NCI-H2029 treated with DMSO at 0.1 percent for 48 hours (cell line): ENCODE results near the gene TBC1D16.
"Not testable (repeated sequence)": the region's sequence is repeated elsewhere in the genome, so short reads cannot be mapped to it uniquely, and the experiment has no call there.

Experiments used
- DNase-seq: peaks from one replicate; lab custom pipeline; 2025; lab: John Stamatoyannopoulos, UW

TBC1D16 gene

DNA sequence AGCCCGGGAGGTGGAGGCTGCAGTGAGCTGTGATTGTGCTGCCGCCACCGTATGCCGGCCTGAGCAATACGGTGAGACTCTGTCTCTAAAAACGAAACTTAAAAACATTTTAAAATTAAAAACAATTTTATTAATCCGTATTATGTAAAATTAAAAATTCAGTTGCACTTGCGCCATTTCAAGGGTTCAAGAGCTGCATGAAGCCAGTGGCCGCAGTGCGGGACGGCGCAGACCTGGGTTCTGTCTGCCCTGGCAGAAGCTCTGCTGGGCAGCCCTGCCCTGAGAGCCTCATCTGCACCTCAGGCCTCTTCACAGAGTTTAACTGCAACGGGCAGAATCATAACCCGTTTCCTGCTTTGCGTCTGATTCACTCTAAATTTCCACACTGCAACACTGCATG is 31.7 kb downstream of the TBC1D16 start:
- no peak for DNase-seq

DNA sequence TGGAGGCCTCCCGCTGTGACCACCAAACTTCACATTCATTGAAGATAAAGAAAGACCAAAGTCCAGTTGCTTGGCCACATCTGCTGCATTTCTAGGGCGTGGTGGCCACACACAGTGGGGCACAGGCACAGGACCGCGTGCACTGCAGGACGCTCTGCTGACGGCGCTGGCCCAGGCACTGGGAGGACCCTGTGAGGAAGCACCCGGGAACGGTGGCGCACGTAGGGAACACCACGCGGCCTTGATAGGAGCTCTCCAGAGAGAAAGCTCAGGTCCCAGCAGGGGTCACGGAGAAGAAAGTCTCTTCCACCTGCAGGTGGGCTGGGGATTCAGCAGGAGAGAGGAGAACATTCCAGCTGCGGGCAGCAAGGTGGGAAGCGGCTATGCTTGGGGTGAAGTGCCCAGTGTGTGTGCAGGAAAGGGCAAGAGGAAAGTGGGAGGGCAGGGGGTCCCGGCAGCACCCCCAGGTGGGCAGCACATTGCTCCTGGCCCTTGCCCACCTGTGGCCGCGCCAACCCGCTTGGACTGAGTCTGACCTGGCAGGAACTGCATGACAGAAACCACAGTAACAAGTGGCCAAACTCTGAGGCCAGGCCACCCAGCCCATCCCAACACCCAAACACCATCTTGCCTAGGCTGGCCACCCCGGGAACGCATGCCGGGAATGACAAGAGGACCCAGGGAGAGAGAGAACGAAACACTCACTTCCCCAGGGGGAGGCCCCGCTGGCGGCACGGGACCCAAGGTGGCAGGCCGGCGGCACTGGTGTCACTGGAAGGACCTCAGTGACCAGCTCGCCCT is 32.8 kb downstream of the TBC1D16 start:
- no peak for DNase-seq

DNA sequence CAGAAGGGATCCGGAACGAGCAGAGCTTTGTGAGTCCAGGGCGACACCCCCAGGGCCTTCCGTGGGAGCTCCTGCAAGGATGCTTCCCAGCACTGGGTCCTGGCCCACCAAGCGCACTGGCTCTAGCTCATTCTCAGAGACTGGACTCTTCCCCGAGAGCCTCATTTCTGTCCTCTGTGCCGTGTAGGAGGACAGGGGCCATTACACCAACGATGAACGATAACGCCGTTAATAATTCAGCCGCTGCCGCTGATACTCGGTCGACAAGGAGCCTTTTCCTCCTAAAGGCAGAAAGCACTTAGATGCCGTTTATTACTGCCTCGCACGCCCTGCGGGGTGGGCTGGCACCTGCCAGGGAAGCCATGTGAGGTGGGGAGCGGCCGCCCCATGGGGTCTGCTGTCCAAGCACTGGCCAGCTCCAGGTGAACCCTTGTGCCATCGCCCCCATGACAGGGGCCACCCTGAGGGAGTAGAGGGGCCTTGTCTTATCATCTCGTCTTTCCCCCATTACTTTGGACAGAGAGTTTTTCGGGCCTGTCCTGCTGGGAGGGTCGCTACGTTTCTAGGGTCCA is 33.5 kb downstream of the TBC1D16 start:
- DNase-seq: no peak

DNA sequence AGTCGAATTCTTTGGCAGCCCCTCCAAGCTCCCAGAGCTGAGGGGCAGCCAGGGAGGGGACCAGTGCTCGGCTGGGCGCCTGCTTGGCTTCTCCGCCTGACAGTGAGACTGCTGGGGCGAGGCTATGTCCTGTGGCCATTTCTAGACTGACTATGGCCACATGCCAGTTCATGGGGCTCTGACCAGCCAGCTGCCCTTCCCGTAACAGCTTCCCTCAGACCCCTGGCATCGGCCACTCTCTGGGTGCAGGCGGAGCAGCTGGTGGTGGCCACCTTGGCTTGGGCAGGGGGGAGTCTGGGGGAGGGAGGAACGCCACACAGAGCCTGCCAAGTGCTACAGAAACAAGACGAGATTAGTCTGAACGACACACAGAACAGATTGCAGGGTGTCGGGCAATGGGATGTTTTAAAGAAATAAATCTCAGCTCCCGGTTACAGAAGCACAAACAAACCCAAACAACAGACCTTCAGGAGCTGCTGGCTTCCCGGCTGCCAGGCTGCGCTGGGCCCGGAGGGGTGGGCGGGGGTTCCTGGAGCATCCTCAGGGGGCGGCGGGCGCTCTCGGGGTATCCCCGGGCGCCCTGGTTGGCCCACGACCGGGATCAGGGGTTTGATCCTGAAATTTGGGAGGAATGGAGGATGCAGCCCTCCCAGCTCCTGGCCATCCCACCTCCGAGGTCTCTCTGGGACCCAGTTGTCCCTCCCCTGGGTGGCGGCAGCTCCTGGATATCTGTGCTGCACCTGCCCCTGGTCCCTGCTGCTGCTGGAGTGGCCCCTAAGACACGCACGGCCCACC is 34.5 kb downstream of the TBC1D16 start:
- no peak for DNase-seq

DNA sequence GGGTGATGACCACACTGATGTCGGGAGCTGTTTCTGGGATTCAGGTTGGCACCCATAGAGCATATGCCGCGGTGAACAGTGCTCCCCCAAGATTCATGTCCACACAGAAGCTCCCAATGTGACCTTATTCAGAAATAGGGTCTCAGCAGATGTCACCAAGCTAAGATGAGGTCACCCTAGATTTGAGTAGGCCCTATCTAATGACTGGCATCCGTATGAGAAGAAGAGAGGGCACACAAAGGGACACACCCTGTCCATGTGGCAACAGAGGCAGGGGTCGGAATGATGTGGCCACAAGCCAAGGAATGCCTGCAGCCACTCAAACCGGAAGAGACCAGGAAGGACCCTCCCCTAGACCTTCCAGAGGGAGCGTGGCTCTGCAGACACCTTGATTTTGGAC is 35.5 kb downstream of the TBC1D16 start:
- no peak for DNase-seq

DNA sequence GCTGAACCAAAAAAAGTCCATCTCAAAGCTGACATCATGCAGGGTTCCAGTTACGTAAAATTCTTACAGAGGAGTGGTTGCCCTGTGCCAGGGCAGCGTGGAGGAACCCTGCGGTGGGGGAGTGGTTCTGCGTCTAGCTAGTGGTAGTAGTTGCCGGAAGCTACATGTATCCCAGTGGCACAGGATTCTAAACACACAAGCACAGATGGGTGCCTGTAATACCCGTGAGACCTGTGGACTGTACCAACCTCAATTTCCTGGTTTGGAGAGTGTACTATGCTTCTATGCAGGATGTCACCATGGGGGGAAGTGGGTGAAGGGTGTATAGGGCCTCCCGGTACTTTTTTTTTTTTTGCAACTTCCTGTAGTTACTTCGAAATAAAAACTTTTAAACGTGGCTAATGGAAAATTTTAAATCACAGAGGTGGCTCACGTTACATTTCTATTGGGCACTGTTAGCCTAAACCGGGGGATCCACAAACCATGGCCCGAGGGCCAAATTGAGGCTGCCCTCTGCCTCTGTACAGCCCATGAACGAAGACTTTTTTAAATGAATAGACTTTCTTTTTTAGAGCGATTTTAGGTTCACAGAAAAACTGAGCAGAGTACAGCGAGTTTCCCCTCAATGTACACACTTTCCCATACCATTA is 38.5 kb downstream of the TBC1D16 start:
- DNase-seq: no peak

DNA sequence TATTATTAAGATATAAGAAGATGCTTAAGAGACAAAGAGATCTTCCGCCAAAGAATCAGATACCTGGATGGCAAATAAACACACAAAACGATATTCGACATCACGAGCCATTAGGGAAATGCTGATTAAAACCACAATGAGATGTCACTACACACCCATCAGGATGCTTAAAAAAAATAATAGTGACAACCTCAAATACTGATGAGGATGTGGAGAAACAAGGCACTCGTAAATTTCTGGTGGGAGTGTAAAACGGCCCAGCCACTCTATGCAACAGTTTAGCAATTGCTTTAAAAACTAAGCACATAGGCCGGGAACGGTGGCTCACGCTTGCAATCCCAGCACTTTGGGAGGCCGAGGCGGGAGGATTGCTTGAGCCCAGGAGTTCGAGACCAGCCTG is 39.4 kb downstream of the TBC1D16 start:
- DNase-seq: no peak

DNA sequence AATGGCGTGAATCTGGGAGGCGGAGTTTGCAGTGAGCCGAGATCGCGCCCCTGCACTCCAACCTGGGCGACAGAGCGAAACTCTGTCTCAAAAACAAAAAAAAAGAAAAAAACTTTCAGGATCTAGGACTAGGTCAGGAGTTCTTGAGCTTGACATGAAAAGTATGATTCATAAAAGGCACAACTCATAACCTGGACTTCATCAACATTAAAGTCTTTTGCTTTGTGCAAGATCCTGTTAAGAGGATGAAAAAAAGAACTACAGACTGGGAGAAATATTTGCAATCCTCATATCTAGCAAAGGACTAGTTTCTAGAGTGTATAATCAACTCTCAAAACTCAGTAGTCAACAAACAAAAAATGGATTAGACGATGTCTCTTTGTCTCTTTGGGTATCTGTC is 40.0 kb downstream of the TBC1D16 start:
- no peak for DNase-seq

DNA sequence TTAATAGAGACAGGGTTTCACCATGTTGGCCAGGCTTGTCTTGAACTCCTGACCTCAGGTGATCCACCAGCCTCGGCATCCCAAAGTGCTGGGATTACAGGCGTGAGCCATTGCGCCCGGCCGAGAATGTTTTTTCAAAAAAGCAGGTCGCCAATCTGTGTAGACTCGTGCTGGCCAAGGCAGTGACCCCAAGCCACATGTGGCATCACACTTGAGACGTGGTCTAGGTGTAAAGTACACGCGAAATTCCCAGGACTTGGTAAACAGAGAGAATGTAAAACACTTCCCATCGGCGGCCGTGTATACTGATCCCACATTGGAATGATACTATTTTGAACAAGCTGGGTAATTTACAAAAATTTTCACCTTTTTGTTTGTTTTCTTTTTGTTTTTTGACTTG is 41.1 kb downstream of the TBC1D16 start:
- DNase-seq: no peak

DNA sequence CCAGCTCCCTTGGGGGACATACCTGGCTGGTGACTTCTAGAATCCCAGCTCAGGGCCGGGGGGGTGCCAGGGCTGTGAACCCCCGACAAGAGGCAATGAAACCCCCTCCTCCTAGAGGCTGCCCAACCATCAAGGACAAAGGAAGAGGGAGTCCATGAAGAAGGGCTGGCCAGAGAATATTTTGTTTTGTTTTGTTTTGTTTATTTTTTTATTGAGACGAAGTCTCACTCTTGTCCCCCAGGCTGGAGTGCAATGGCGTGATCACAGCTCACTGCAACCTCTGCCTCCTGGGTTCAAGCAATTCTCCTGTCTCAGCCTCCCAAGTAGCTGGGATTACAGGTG is 41.5 kb downstream of the TBC1D16 start:
- DNase-seq: not testable (repeated sequence)

DNA sequence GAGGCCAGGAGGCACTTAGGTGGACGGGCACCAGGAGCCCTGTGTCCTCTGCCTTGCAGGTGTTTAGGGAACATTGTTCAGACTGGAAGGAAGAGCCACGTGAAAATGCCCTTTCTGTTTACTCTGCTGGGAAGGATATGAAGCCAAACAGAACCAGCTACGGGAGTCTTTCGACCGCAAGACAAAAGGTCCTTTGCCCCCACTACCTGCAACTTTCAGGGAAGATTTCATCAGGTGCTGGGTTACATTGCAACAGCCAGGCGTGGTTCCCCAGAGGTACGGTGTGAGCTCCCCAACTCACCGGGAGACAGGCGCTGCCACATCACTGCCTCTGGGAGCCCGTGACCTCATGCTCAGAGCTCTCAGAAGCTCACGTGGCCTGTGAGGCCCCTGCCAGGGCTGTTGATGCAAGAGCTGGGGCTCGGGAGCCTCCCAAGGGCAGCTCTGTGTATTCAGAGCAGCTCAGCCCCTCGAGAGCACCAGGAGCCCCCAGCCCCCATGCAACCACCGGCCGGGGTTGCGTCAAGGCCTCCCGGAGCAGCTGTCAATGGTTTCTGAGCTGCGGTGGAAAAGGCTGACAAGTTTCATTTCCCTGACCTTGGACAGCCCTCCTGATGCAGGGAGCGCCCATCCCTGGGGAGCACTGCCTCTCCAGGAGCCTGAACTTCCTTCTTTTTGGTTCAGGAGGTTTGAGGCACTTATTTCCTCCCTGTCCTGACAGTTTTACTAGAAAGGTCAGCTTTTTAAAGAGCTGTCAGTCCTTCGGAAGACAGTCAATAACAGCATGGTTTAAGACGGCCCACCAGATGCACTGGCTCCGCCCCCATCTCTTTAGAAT is 42.1 kb downstream of the TBC1D16 start:
- DNase-seq: peak; percentile 39

DNA sequence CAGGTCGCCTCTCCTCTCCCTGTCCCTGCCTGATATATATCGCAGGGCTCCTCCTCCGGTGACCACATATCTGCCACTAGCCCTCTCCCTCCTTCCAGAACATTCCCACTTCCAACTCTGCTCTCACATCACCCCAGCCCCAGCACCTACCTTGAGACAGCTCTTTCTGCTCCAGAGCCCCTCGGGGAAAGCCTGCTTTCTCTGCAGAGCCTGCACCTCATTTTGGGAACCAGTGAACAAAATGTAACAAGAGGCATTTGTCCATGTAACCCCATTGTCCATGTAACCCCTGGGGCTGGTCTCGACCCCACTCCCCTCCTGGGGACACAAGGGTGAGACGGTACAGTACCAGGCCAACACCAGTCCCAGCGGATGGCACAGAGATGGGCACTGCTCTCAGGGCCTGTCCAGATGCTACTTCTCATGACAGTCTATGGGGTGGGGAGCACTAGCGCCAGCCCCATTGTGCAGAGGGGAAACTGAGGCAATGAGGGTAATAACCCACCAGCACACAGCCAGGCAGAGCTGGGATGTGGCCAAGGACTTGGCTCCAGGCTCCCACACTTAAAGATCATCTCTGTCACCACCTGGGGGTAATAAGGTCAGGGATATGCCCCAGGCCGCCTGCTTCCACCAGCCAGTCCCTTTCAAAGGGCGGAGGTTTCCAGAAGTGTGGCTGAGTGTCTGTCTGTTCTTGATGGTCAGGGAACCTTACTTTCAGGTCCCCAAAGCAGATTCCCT is 42.9 kb downstream of the TBC1D16 start:
- peak; percentile 33 for DNase-seq

DNA sequence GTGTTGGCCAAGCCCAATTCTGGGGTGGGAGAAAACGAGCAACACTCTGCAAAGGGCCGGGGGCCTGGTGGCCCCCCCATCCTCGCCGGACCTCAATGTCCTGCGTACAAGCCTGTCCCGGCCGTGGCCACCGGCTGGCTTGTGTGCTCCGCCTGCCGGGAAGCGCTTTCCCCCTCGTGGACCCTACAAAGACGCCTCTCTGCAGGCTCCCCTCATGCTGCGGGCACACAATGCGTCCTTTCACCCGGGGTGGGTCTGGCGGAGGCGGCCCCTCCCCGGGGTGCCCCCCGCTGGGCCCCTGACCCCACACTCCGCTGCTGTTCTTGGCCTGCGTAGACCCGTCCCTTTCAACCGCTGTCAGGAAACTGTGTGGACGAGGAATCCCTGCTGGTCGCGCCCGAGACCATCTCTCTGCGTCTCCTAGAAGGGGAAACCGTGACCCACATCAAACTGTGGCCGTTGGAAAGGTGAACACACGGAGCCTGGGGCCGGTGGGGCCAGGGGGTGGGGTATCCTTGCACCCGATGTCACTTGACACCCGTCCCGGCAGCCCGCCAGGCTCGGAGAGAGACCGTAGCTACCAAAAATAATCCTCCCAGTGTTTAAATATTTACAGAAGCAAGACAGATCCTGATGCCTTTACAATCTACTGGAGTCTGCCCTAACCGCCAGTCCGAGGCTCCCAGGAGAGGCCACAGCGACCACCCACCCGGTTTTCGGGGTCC is 43.6 kb downstream of the TBC1D16 start:
- peak; percentile 34 for DNase-seq

DNA sequence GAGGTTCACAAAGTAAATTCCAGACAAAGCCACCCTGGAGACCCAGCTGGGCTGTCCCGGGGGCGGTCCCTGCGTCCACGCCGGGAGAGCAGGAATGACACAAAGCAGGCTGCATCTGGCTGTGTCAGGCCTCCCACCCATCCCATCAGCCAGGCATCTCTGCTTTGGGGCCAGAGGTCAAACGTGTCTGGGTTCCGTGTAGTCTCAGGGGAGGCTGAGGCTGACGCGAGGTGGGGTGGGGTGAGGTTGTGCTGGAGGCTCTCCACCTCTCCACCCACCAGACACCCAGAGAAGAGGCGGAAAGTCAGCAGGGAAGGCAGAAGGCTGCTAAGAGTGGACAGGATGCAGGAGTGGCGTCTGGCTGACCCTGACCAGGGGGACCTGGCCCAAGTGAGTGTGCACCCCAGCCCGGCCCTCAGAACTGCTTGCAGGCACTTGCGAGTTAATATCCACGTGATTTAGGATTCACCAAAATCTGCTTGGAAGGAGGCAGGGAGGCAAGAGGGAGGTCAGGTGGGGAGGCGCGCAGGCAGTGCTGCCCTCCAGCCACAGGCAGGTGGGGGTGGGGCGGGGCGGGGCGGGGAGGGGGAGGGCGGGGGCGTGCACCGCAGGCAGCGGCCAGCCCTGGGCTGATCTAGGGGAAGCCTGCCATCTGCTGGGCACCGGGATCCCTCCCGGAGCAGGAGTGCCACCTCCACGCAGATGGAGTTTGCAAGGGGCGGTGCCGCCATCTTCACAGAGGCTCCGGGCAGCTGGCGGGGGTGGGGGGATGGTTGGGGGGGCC is 44.3 kb downstream of the TBC1D16 start:
- peak; percentile 18 for DNase-seq

DNA sequence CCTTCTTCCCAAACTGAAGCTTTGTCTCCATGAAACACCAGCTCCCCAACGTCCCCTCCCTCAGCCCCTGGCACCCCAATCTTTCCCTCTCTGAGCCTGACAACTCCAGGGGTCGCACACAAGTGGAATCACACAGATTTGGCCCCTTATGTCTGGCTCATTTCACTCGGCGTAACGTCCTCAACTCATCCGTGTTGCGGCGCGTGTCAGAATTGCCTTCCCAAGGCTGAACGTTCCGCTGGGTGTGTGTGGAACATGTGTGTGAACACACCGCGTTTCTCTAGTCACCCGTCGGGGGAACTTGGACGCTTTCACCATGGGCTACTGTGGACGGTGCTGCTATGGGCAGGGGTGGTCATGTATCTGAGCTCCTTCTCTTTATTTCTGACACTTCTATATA is 45.0 kb downstream of the TBC1D16 start:
- DNase-seq: no peak

DNA sequence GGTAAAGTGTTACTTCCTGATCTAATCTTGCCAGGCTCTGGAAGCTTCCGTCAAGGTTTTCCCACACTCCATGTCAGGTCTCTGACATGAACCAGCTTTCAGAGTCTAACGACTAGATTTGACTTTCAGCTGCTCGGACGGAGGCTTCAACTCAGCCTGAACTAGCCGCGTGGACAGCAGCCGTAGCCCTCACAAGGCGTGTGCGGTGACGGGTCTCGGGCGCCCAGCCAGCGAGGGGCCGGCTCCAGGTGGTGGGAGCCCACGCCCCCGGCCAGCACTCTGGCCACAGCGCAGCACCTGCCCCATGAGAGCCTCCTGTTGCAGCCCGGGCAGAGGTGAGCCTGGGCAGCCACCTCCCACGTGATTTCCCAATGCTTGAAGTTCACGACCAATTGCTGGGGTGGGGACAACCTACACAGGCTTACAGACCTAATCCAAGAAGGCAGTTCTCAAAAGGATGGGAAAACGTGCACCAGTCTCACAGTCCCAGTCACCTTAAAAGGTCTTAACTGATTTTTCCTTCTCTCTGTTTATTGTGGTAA is 45.5 kb downstream of the TBC1D16 start:
- DNase-seq: no peak

DNA sequence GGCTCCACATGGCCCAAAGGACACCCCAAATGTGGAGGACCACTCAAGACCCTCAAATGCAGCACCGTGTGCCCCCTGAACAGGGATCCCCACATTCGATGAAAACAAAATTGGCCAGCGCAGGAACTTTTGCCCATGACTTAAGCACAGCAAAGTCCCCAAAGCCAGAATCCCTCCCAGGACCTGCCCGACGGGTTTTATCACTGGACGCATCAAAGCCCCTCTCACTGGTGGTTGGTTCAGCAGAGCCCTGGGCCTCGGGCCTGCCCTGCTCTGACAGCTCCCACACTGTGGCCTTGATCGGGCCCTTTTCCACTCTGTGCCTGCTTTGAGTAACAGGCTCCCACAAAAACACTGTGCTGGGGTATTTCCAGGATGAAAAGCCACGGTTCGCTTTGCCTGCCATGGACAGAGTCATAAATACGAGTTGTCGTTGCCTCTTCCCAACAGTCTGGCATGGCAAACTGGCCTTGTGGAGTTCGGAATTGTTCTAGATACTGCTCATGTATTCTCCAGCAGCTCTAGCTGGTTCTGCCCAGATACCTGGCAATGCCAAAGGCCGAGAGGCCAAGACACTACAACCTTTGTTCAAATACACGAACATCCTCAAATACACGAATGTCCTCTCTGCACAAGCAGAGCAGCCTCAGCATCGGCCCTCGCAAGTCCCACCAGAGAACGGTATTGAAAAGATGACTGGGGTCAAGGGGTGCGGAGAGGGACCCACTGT is 46.4 kb downstream of the TBC1D16 start:
- DNase-seq: no peak

DNA sequence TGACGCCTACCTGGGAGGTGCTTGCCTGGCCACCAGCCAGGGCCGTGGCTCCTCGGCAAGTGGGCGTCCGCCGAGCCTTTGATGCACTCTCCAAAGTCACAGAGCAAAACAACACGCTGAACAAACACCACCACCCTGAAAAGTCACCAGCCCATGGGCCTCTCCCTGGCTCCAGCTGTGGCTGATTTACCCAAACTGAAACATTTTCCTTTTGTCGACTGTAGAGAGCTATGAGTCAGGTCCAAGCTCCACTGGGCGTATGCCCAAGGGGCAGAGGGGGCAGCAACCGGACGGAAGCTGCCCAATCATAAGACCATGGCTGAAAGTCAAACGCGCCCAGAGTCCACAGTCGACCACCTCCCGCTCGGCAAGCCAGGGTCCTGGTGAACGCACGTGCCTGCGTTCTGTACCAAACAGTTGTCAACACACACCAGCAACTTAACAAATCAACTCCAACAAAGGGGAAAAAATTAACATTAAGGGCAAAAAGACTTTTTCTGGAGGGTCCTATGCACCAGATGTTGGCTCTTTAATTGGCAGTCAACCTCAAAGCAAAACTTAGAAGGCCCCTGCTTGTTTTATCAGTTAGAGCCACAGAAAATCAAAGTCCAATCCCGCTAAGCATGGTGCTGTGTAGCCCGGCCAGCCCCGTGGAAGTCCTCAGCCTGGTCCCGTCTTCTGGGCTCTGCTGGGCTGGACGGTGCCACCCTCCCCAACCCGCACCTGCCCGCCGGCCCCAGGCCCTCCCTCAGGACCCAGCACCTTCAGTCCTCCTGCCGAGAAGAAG is 47.3 kb downstream of the TBC1D16 start:
- peak; percentile 32 for DNase-seq
